ENCODE results near the gene PRRG2. TPM values are rescaled to one million over a fixed set of nuclear protein-coding genes. Genes with fewer than 3 reads are reported as not detected.

PRRG2 gene
- total RNA-seq, 1 donor from 2014 or later = 12.5 TPM

DNA sequence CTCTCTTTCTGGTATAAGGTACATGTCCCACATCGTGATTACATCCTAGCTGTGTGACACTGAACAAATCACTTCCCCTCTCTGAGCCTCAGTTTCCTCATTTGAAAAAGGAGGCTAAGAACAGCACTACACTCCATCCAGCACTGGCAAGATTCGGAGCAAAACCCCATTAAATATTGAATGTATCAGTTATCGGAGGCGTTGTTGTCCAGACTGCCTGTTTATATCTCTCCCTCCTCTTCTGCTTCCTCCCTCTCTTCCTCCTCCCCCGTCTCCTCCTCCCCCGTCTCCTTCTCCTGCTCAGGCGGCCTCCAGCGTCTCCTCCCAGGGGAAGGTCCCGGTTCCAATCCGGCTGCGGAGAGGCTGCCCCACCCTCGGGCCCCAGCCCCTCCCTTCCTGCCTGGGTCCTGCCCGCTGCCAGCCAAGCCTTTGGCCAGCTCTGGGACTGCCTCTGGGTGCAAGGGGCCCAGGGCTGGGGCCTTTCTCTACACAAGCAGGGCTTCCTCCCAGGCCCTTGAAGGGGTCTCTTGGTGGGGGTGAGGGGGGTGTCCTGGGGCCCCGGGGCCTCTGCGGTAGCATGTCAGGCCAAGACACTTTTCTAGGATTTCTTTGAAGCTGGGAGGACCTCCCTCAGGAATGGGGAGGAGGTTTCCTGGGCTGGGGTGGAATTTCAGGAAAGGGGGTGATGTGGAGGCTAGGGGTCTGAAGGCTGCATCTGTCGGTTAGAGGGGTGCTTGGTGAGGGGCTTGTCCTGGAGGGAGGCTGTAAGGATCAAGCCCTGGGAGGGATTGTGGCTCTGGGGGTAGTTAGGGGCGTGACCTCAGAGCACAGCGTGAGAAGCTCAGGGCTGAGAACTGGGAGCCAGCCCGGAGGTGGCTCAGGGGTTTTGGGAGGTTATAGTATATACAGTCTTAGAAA lies 57.0 kb downstream of the PRRG2 start:
- peak in 1 of 2 donors; percentile 65 for DNase-seq (ENCODE audit: low read depth in 2 of 2)

DNA sequence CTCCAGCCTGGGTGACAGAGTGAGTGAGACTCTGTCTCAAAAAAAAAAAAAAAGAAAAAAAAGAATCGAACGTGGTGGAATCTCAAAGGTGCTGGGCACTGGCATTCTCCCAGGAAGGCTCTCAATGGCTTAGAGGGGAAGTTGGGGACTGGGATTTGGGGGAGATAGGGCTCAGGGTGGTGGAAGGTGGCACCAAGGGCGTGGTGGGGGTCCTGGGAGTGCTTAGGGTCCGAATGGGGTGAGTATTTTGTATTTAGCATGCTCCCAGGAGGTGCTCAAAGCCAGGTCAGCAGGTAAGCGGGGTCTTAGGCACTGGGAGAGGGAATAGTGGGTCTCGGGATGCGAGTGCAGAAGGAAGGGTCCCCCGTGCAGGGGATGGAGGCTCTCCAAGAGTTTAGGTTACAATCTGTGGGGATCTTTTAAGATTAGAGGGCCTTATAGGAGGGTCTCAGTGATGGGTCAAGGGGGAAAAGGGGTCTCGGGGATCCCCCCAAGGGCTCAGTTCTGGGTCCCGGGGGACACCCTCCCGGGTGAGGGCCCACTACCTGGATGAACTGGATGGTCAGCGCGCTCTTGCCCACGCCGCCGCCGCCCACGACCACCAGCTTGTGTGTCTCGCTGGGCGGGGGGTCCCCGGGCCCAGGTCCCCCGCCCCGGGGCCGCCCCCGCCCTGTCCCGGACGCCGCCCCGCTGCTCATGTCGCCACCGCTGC lies 58.4 kb downstream of the PRRG2 start:
- DNase-seq (ENCODE audit: low read depth in 2 of 2) = no peak

DNA sequence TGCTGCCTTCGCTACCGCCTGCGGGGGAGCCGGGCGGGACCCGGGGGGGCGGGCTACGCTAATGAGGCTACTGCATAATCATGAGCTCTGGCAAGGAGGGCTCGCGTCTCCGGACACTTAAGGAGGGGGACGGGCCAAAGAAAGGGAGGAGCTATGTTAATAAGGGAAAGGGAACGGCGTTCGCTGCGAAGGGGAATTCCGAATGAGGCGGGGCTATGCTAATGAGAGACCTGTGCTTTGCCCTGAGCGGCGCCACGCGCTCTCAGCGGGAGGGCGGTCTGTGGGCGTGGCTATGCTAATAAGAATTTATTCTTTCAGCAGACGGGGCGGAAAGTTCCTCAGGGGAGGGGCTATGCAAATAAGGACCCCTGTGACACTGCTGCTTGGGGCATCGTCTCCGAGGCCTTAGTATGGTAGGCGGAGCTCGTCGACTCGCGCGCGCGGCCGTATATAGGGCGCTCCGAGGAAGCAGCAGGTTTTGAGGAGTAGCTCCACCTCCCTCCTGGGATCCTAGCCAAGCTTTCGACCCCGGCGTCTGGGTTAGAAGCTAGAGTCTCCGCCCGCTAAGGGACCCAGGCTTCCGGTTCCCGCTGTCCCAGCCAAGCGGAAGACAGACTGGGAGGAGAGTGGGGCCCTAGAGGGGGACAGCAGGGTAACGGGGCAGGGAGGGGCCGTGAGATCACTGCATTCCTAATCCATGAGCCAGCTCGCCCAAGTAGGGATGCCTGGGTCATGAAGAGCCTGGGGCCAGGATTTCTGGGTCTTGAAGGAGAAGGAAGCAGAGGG lies 59.2 kb downstream of the PRRG2 start, which contains the start of gene RRAS:
RRAS (minus strand) TSS at position 31 of the 786 bp plus-strand sequence. CDS start 45 bp downstream, outside the sequence.
- DNase-seq (ENCODE audit: low read depth in 2 of 2) = peak; percentile 99 to 100

Other genes with a start within 250 kb of the PRRG2 start
- gene CD37, start 245.9 kb upstream of the PRRG2 start, total RNA-seq = not detected in 2 replicates
- gene TEAD2, start 218.9 kb upstream of the PRRG2 start, total RNA-seq = 51.4 and 57.1 TPM in 2 replicates
- gene DKKL1, start 217.4 kb upstream of the PRRG2 start, total RNA-seq = 0.22 and 0.40 TPM in 2 replicates
- gene KASH5, start 193.1 kb upstream of the PRRG2 start, total RNA-seq = not detected in 2 replicates
- not detected in 2 replicates for gene PTH2, start 157.9 kb upstream of the PRRG2 start, total RNA-seq
- gene GFY, start 155.9 kb upstream of the PRRG2 start, total RNA-seq = not detected in 2 replicates
- gene SLC17A7, start 139.8 kb upstream of the PRRG2 start, total RNA-seq = under 0.01 and 0.20 TPM in 2 replicates
- 115 and 140 TPM in 2 replicates for gene PIH1D1, start 129.5 kb upstream of the PRRG2 start, total RNA-seq
- gene ALDH16A1, start 128.1 kb upstream of the PRRG2 start, total RNA-seq = 32.3 and 49.6 TPM in 2 replicates
- gene FLT3LG, start 107.1 kb upstream of the PRRG2 start, total RNA-seq = 0.79 and 0.87 TPM in 2 replicates
- gene RPL13A, start 93.7 kb upstream of the PRRG2 start, total RNA-seq = 3,685 and 3,947 TPM in 2 replicates
- 2,677 and 3,620 TPM in 2 replicates for gene RPS11, start 84.9 kb upstream of the PRRG2 start, total RNA-seq
- gene FCGRT, start 68.7 kb upstream of the PRRG2 start, total RNA-seq = 72.6 and 193 TPM in 2 replicates
- 6.3 and 13.3 TPM in 2 replicates for gene RCN3, start 53.3 kb upstream of the PRRG2 start, total RNA-seq
- gene NOSIP, start 760 bp upstream of the PRRG2 start, total RNA-seq = 87.6 and 105 TPM in 2 replicates
- gene PRR12, start 9.9 kb downstream of the PRRG2 start, total RNA-seq = 1.1 and 2.0 TPM in 2 replicates
- gene RRAS, start 58.8 kb downstream of the PRRG2 start, total RNA-seq = 18.1 and 18.3 TPM in 2 replicates
- gene SCAF1, start 60.9 kb downstream of the PRRG2 start, total RNA-seq = 5.0 and 6.3 TPM in 2 replicates
- 26.8 and 43.1 TPM in 2 replicates for gene IRF3, start 84.5 kb downstream of the PRRG2 start, total RNA-seq
- gene BCL2L12, start 84.6 kb downstream of the PRRG2 start, total RNA-seq = 3.4 and 4.8 TPM in 2 replicates
- gene PRMT1, start 96.0 kb downstream of the PRRG2 start, total RNA-seq = 257 and 308 TPM in 2 replicates
- gene ADM5, start 108.3 kb downstream of the PRRG2 start, total RNA-seq = 0.22 and 0.40 TPM in 2 replicates
- gene CPT1C, start 109.8 kb downstream of the PRRG2 start, total RNA-seq = 14.1 and 14.4 TPM in 2 replicates
- gene TSKS, start 182.0 kb downstream of the PRRG2 start, total RNA-seq = under 0.01 TPM in 2 replicates
- 37.1 and 41.6 TPM in 2 replicates for gene AP2A1, start 185.7 kb downstream of the PRRG2 start, total RNA-seq
- gene FUZ, start 232.0 kb downstream of the PRRG2 start, total RNA-seq = 11.6 and 14.3 TPM in 2 replicates
- gene MED25, start 237.0 kb downstream of the PRRG2 start, total RNA-seq = 7.6 and 9.9 TPM in 2 replicates